Glomerular visceral epithelial cell (primary cell): Measurements from ENCODE around the gene SUPT20H.

Experiments
- DNase-seq: peaks from one replicate; pipeline ENCODE4 v3.0.0-alpha.2; 2016; ENCODE audit errors: extremely low spot score

The SUPT20H gene

DNA sequence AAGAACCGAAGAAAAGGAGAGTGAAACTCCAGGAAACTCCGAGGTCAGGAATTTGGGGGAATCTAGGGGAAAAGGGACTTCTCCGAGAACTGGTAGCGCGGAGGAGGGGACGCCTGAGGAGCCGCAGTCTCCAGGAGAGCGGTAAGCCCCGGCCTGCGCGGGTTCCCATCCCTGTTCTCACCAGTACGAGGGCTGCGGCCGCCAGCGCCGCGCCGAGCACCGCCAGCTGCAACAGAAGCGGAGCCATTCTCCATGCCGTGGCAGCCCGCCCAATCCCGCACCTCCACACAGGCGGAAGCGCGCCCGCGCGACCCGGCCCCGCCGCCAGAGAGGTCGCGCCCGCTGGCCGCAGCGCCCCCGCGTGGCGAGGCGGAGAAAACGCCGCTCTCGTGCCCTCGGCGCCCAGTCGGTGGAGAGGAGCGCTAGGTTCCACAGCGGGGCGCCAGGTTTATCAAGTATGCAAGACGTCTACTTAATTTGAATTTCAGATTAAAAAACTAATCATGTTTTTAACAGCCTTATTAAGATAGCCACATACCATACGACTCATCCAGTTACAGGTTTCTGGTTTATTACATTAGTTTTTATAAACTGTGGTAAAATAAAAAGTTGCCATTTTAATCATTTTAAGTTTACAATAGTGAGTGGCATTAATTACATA lies 60.3 kb downstream of the SUPT20H start, which contains the start of gene ALG5:
ALG5 (minus strand) TSS at position 287 of the 661 bp plus-strand sequence; CDS start at position 247, 40 bp downstream.
- DNase-seq: peak; percentile 89

DNA sequence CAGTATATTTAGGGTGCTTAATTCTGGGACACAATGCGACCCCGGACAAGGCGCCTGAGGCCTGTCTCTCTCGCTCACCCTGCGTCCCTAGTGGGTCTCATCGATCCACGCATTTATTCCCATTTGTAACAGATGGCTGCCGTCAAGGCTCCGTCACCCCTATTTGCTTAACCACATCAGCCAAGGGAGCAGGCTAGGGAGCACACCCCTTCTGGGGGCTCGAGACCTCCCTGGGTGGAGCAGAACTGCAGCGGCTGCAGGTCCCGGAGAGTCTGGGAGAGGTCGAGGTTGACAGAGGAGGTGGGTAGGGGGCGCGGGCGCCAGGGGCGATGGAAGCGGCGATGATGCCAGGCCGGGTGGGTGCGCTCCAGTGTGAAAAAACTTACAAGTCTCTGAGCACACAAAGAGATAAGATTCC lies 60.9 kb downstream of the SUPT20H start:
- peak; percentile 11 for DNase-seq

DNA sequence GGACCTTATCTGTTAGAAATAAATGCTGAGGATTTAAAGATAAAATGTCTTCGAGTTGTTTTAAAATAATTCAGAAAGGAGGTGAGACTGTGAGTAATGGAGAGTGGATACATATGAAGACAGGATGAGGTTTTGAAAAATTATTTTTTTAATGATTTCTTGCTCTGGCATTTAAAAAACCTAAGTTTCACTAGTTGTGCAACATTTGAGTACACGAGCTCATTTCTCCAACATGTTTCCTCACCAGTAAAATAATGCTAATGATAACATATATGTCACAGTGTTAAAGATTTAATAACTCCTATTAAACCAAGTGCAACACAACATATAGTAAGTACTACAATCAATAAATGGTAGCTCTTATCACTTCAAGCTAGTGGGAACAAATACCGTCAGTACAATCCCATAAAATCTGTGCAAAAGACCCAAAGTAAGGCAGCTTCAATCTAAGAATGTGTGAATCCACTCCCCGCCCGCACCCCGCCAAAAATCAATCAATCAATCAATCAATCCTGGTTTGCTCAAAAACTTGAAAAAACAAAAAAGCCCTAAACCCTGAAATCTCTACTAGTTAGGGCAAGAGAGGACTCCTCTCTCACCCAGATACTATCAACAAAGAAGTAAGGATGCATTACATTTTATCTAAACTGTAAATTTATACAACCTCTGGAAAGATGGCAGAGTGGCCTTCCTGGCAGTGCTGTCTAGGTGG lies 61.6 kb downstream of the SUPT20H start:
- DNase-seq: no peak

DNA sequence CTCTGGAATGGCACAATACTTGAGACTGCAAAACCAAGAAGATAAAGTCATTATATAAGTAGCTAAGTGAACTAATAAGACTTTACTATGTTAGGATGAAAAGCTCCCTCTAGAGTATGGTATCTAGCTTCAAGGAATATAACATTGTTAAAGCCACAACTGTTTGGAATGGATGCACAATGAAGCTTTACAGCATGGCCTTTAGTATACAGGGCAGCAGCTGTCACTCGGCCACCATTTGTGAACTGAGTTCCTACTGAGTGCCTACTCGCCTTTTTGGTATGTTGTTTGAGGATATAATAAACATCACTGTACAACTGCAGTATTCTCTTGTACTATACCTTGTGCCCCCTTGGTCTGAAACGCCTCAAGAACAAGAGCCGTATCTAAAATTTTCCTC lies 67.1 kb downstream of the SUPT20H start:
- DNase-seq: no peak

DNA sequence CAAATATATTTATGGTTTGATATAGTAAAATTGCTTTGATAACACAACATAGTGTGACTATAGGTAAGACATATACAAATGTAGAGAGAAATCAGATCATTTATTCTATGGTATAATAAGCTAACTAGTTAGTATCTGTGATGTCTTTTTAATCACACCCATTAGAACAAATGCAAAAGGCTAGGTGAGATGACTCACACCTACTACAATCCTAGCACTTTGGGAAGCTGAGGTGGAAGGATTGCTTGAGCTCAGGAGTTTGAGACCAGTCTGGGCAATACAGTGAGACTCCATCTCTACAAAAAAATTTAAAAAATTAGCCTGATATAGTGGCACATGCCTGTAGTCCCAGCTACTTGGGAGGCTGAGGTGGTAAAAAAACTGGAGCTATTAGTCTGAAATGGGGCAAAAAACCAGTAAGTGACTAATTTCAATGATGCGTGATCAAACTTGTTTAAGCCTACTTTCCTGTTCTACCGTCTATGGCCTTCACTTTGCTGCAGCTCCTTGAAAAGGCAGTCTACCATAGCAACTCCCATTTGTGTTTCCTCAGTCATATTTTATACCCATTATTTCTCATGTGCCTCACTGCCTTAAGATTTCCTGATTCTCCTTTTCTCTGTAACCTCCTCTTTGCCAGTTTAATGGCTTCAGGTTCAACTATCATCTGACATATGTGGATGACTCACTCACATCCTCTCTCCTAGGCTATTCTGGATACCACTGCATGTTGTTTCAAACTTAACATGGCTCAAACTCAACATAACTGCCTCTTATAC lies 72.8 kb downstream of the SUPT20H start:
- peak; percentile 8 for DNase-seq

DNA sequence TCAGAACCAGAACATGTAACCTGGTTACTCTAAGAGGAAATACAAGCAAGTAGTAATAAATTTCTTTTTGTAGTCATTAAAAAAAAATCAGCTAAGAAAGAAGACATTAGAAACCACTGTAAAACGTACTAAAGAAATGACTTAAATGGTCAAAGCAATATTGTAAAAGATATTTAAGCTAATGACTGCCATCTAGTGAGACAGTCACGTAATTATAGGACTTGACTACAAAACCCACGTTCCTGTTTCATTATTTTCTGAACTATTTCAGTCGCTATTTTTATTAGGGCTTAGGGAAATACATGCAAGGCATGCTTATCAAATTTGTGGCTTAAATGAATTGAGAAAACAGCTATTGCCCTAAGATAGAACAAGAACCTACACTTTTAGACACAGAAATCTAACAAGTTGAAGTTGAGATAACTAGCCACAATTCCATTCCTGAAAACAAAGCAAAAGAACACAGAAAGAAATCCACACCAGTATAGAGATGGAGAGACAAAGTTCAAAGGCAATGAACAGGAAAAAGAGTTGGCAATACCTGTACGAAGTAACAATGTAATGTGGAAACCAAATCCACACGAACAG lies 78.2 kb downstream of the SUPT20H start:
- peak; percentile 47 for DNase-seq

DNA sequence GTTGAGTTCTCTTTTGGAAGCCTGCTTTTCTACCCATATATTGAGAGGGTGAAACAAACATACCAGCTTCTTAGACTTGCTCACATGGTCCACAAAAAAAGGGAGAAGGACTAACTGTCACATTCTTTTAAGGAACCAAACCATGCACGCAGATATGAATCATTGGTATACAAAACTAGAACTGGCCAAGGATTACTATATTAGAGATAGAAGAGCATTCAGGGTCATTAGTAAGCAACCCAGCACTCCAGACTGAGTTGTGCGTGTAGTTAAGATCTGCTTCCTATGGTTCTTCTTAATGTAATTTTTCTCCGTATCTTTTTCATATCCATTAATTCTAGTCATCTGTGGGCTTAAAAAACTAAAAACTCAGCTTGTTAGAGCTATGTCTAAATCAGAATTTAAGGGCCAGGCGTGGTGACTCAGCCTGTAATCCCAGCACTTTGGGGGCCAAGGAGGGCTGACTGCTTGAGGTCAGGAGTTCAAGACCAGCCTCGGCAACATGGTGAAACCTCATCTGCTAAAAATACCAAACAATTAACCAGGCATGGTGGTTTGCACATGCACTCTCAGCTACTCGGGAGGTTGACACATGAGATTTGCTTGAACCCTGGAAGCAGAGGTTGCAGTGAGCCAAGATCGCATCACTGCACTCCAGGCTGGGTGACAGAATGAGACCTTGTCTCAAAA lies 80.0 kb downstream of the SUPT20H start:
- peak; percentile 23 for DNase-seq

DNA sequence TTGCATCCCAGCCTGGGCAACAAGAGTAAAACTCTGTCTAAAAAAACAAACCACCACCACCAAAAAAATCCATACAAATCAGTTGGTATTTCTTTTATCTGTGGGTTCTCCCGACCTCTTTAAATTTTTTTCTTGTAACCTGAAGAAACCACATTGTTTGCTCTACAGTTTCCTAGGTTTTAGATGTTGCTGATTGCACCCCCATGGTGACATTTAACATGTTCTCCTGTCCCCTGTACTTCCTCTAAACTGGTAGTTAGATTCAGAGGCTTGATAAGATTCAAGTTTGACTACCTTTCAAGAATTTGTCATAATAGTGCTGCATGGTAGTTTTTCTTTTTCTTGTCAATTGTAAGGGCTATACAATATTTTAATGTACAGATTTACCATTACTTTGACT lies 84.3 kb downstream of the SUPT20H start:
- DNase-seq: no peak

DNA sequence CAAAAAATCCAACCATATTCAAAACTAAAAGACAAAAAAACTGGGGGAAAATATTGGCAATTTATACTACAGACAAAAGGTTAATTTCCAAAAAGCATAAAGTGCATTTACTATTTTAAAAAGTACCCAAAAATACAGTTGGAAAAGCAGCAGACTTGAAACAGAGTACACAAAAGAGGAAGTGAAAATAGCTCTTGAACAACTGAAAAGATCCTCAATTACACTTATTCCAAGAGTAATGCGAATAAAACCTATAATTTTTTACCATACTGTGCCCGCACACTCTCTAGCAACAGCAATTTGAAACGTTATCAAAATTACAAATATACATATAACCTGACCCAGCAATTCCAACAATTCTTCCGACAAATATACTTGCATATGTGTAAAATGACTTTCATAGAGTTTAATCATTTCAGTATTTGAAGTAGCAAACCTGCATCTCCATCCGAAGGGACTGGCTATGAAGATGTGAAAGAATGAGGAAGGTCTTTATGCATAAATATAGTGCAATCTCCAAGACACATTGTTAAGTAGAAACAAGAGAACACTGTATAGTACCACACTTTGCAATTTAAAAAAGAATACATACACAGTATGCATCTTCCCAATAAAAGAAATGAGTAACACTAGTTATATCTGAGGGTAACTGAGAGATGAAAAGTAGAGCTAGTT lies 85.7 kb downstream of the SUPT20H start:
- DNase-seq: no peak

DNA sequence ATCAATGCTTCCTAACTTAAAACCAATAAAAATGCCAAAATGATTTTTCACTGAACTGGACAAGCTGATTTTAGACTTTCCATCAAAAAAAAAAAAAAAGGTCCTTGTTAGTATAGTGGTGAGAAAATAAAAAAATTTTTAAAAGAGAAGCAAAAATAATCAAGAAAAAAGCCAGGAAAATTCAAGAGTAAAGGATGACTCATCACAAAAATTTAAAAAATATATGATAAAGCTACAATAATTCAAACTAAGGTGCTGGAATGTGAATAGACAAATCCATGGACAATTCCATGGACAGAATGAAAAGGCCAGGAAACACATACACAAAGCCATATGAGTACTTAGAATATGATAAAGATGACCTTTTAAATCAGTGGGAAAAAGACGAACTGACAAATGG lies 86.5 kb downstream of the SUPT20H start:
- DNase-seq: no peak

DNA sequence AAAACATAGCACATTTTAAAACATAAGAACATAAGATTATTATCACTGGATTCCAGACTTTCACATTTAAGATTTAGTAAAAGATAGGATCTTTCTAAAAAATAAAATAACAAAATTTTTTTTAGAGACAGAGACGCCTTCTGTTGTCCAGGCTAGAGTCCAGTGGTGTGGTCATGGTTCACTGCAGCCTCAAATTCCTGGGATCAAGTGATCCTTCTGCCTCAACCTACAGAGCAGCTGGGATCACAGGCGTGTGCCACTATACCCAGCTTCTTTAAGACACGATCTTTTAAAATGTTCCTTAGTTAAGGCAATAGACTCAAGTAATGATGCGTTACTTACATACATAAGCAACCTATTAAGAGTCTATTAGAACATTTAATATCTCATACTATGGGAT lies 93.1 kb downstream of the SUPT20H start:
- DNase-seq: peak; percentile 23

DNA sequence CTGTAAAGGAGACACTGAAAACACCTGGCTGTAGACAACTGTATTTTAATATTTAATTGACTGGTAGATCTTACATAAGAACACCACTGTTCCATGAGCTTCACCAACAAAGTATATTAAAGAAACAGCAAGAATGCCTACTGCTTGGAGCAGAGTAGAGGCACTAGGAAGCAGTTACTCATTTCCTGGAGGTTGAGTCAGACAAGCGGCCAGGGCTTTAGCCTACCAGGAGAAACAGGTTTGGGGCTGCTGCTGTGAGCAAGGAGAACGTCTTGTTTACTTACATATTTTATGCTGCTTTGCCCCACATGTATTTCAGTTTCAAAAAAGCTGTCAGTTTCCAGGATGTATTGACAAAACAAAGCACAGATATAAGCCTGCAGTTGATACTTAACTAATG lies 93.7 kb downstream of the SUPT20H start:
- DNase-seq: peak; percentile 50

DNA sequence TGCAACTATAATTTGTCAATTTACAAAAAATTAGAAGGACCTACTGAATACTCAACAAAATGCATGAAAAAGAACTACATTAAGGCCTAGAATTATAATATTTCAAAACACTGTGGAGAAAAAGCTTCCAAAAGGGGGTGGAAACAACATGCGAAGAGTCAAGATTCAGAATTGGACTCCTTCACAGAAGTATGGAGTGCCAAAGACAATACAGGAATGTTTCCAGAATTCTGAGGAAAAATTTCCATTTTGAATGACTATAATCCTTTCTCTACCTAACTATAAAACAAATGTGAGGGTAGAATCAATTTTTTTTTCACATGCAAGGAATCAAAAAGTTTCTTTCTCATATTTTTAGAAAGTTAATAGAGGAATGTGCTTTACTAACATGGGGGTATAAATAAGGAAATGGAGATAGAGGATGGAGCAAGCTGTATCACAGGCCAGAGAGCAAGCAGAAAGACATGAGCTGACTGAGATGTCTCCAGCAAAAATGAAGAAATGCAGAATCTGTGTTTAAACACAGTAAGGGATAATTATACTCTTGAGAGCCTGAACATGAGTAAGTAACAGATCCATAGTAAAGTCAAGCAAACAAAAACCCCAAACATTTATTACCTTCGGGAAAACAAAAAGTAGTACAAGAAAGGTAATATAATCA lies 99.9 kb downstream of the SUPT20H start:
- DNase-seq: no peak
